Stomach (tissue), 9 donors: ENCODE measurements around the gene TMEM54. TPM values are rescaled to one million over a fixed set of nuclear protein-coding genes. Genes with fewer than 3 reads are reported as not detected.
A peak's percentile ranks its signal among the peaks of the same experiment; 100 is the strongest.

Experiments
- DNase-seq, 2 donors: peaks; one replicate each; pipeline versions ENCODE4 v3.0.0 to v3.0.0-alpha.2; 2013 to 2019
- H3K27ac ChIP-seq, 5 donors: fragments of 200-600 bp in 4 of 5; sonication (generic) in 4 of 5; one replicate each; pipeline ENCODE4 v1.5.1; 2013 to 2019; ENCODE audit warnings: mild to moderate bottlenecking in 1 of 5, moderate library complexity in 1 of 5
- H3K27me3 ChIP-seq, 3 donors: fragments of 200-600 bp; sonication (generic); one replicate each; pipeline ENCODE4 v1.5.1; 2017 to 2019; ENCODE audit warnings: mixed run types in 1 of 3
- H3K36me3 ChIP-seq, 4 donors: fragments of 200-600 bp; sonication (generic); 1 replicate in 3 of 4; 2 replicates in 1 of 4; pipeline ENCODE4 v1.5.1; 2016 to 2019
- H3K4me1 ChIP-seq, 4 donors: fragments of 200-600 bp; sonication (generic); one replicate each; pipeline ENCODE4 v1.5.1; 2016 to 2019
- H3K4me3 ChIP-seq, 4 donors: fragments of 200-600 bp; sonication (generic) in 3 of 4; one replicate each; pipeline ENCODE4 v1.5.1; 2016 to 2019; ENCODE audit warnings: mild to moderate bottlenecking in 1 of 4
- H3K9me3 ChIP-seq, 4 donors: fragments of 200-600 bp; sonication (generic); one replicate each; pipeline ENCODE4 v1.5.1; 2016 to 2019
- CTCF ChIP-seq, 7 experiments: fragments of 450-650 bp in 4 of 7; fragments of 200-600 bp in 3 of 7; sonication (generic) in 3 of 7; IDR thresholded peaks; one replicate each; pipeline ENCODE4 v1.5.1; 2016 to 2019; ENCODE audit warnings: antibody characterized with exemption in 7 of 7, control low read depth in 2 of 7, mild to moderate bottlenecking in 1 of 7
- EP300 ChIP-seq: sonication (generic); formaldehyde crosslinking; IDR thresholded peaks from one replicate; pipeline ENCODE4 v1.6.1; 2017; ENCODE audit warnings: antibody characterized with exemption
- POLR2A ChIP-seq, 4 donors: fragments of 450-650 bp; IDR thresholded peaks; one replicate each; pipeline ENCODE4 v1.6.1; 2016; ENCODE audit warnings: antibody characterized with exemption in 4 of 4, control low read depth in 2 of 4, mild to moderate bottlenecking in 1 of 4, moderate library complexity in 1 of 4
- POLR2AphosphoS5 ChIP-seq, 3 donors: sonication (generic); formaldehyde crosslinking; IDR thresholded peaks; one replicate each; pipeline ENCODE4 v1.6.1; 2016; ENCODE audit warnings: antibody characterized with exemption in 3 of 3
- WGBS, 5 donors: extraction: QIAGEN DNeasy Blood & Tissue Kit in 3 of 5; methylation state at CpG; one replicate each; pipeline versions ENCODE4 v1.1.5 to v1.1.7; 2013 to 2018; 5-methylcytosine and 5-hydroxymethylcytosine counted together
- intact Hi-C: fragments of 100-400 bp; cut with DNase I; formaldehyde crosslinking; loops from one replicate; pipeline ENCODE4 v1.15.1; 2023; ENCODE audit warnings: low total_unique reads
- polyA plus RNA-seq, 3 donors: library from polyadenylated mRNA; stranded (reverse); fragments of 200-250 nt; gene quantifications; one replicate each; pipeline ENCODE4 v1.2.3, GENCODE V29; 2013
- total RNA-seq, 5 donors: library from RNA; depleted of rRNA; stranded (reverse); fragments of >200 nt; gene quantifications; one replicate each; pipeline versions ENCODE4 v1.1.0 to v1.2.3, GENCODE V29; 2014 to 2016
- donor health status: healthy with polysubstance abuse.
- donor health status: Bipolar disorder and iron deficiency.
- donor health status: healthy.

Gene TMEM54
- total and polyA plus RNA-seq, 8 donors, result 34.9 to 408 (median 159) TPM

GRCh38 chr1:32939655-32940371 lies 38.6 kb upstream of the TMEM54 start:
- Histone ChIP-seq H3K4me1 (peaks cover 6 to 22% (median 9%) of the 10 kb centered on the region in 4 donors), H3K4me3 (no peak overlapping the region), H3K27me3 (no peaks in the 10 kb centered on the region), H3K9me3 (no peaks in the 10 kb centered on the region), H3K27ac (peak overlapping the region in 3 of 5 donors; percentile 13 to 63 (median 20)), H3K36me3 (peaks cover 43 to 100% (median 99%) of the 10 kb centered on the region in 4 donors)
- intact Hi-C loops, result loop anchor here (10.0 kb wide), 2 partner anchors 65 to 115 kb away; no protein-coding TSS in a partner anchor
- TF ChIP-seq POLR2A (IDR thresholded peaks at IDR 0.05) (no peak), EP300 (no peak), POLR2AphosphoS5 (IDR thresholded peaks at IDR 0.05) (peak in 1 of 3 donors; percentile 37), CTCF (IDR thresholded peaks at IDR 0.05) (no peak)
- WGBS, 5 donors, result 55 to 79% (median 72%) methylated on average over 3 to 4 of the region's 4 CpGs
- DNase-seq, result peak in 1 of 2 donors; percentile 33

- Histone ChIP-seq H3K27me3 (no peaks in the 10 kb centered on the region), H3K4me3 (no peak overlapping the region), H3K27ac (peak overlapping the region in 1 of 5 donors; percentile 0), H3K4me1 (peaks cover 16 to 40% (median 21%) of the 10 kb centered on the region in 4 donors), H3K36me3 (peaks cover 25 to 75% (median 73%) of the 10 kb centered on the region in 4 donors), H3K9me3 (no peaks in the 10 kb centered on the region)
- TF ChIP-seq EP300 (no peak), POLR2AphosphoS5 (IDR thresholded peaks at IDR 0.05) (no peak), CTCF (IDR thresholded peaks at IDR 0.05) (no peak), POLR2A (IDR thresholded peaks at IDR 0.05) (no peak)
- intact Hi-C loops, result loop anchor here (10.0 kb wide), 2 partner anchors 68 to 118 kb away; no protein-coding TSS in a partner anchor
- DNase-seq, result no peak
- WGBS, 5 donors, result 91 to 96% (median 92%) methylated on average over 4 of the region's 4 CpGs
Observed at GRCh38 chr1:32937061-32937460, 35.9 kb upstream of the TMEM54 start.

GRCh38 chr1:32934535-32934934 lies 33.3 kb upstream of the TMEM54 start:
- TF ChIP-seq EP300 (no peak), POLR2AphosphoS5 (IDR thresholded peaks at IDR 0.05) (no peak), CTCF (IDR thresholded peaks at IDR 0.05) (no peak), POLR2A (IDR thresholded peaks at IDR 0.05) (no peak)
- no peaks in the 10 kb centered on the region for H3K9me3 ChIP-seq
- 86 to 94% (median 92%) methylated on average over 10 of the region's 10 CpGs for WGBS, 5 donors
- H3K27me3 ChIP-seq, result no peaks in the 10 kb centered on the region
- H3K36me3 ChIP-seq, result peaks cover 10 to 50% (median 48%) of the 10 kb centered on the region in 4 donors
- intact Hi-C loops, result loop anchor here (10.0 kb wide), 2 partner anchors 70 to 120 kb away; no protein-coding TSS in a partner anchor
- DNase-seq, result no peak
- H3K27ac ChIP-seq, result peak overlapping the region; percentile 27 to 76 (median 59)
- H3K4me3 ChIP-seq, result no peak overlapping the region
- peaks cover 9 to 25% (median 14%) of the 10 kb centered on the region in 4 donors for H3K4me1 ChIP-seq

- intact Hi-C loops, result loop anchor here (10.0 kb wide), 2 partner anchors 71 to 121 kb away; no protein-coding TSS in a partner anchor
- peak overlapping the region; percentile 27 to 76 (median 59) for H3K27ac ChIP-seq
- no peaks in the 10 kb centered on the region for H3K27me3 ChIP-seq
- H3K9me3 ChIP-seq, result no peaks in the 10 kb centered on the region
- peak; percentile 40 to 78 for DNase-seq
- H3K4me3 ChIP-seq, result no peak overlapping the region
- H3K4me1 ChIP-seq, result peaks cover 9 to 18% (median 12%) of the 10 kb centered on the region in 4 donors
- 16 to 30% (median 28%) methylated on average over 3 of the region's 3 CpGs for WGBS, 5 donors
- peaks cover 10 to 43% (median 41%) of the 10 kb centered on the region in 4 donors for H3K36me3 ChIP-seq
- TF ChIP-seq POLR2AphosphoS5 (IDR thresholded peaks at IDR 0.05) (peak in 2 of 3 donors; percentile 29 to 44), POLR2A (IDR thresholded peaks at IDR 0.05) (no peak)
Observed at GRCh38 chr1:32933742-32934322, 32.6 kb upstream of the TMEM54 start.
